DMS153 treated with DMSO at 0.1 percent for 48 hours (cell line): ENCODE measurements around the gene CLCNKB.
A peak's percentile ranks its signal among the peaks of the same experiment; 100 is the strongest.
"Not testable (repeated sequence)": the region's sequence is repeated elsewhere in the genome, so short reads cannot be mapped to it uniquely, and the experiment has no call there.

Experiments used
- DNase-seq: peaks from one replicate; lab custom pipeline; 2025; ENCODE audit not compliant: unreplicated experiment; lab: John Stamatoyannopoulos, UW

The CLCNKB gene

GRCh38 chr1:16055613-16056520, 12.3 kb downstream of the CLCNKB start:
- DNase-seq, result peak; percentile 17

GRCh38 chr1:16056521-16056912, 12.9 kb downstream of the CLCNKB start:
- DNase-seq, result not testable (repeated sequence)

GRCh38 chr1:16057314-16057915, 13.8 kb downstream of the CLCNKB start:
- not testable (repeated sequence) for DNase-seq

GRCh38 chr1:16058394-16059120, 15.0 kb downstream of the CLCNKB start:
- DNase-seq, result not testable (repeated sequence)

- no peak for DNase-seq
These were observed 17.7 kb downstream of the CLCNKB start for GRCh38 chr1:16061266-16061665.

GRCh38 chr1:16061989-16062686, 18.6 kb downstream of the CLCNKB start:
- DNase-seq, result not testable (repeated sequence)

GRCh38 chr1:16062687-16063075, 19.1 kb downstream of the CLCNKB start:
- not testable (repeated sequence) for DNase-seq

GRCh38 chr1:16063226-16063829, 19.7 kb downstream of the CLCNKB start:
- no peak for DNase-seq

GRCh38 chr1:16063921-16064320, 20.3 kb downstream of the CLCNKB start:
- no peak for DNase-seq

GRCh38 chr1:16064536-16065268, 21.1 kb downstream of the CLCNKB start:
- DNase-seq, result no peak

GRCh38 chr1:16065269-16065576, 21.6 kb downstream of the CLCNKB start:
- no peak for DNase-seq

GRCh38 chr1:16066245-16066644, 22.7 kb downstream of the CLCNKB start:
- no peak for DNase-seq

GRCh38 chr1:16067127-16067768, 23.7 kb downstream of the CLCNKB start:
- DNase-seq, result no peak

- DNase-seq, result no peak
These were observed 24.4 kb downstream of the CLCNKB start for GRCh38 chr1:16067933-16068332.

- DNase-seq, result no peak
These were observed 25.0 kb downstream of the CLCNKB start for GRCh38 chr1:16068356-16069270.

GRCh38 chr1:16070640-16071355, 27.2 kb downstream of the CLCNKB start:
- DNase-seq, result no peak

- no peak for DNase-seq
These were observed 28.0 kb downstream of the CLCNKB start for GRCh38 chr1:16071614-16072013.

GRCh38 chr1:16072095-16072494, 28.5 kb downstream of the CLCNKB start:
- DNase-seq, result no peak
